Endothelial cell of umbilical vein (primary cell): ENCODE data around the gene ETNK1. TPM values are rescaled to one million over a fixed set of nuclear protein-coding genes. Genes with fewer than 3 reads are reported as not detected.

ENCODE experiments used
- BruUV-seq: library from RNA; stranded (reverse); fragments of 400-500 nt; replicated peaks from 2 replicates; lab custom pipeline; 2021; lab: Mats Ljungman, UMichigan
- CTCF ChIA-PET: fragments of 300-600, 350-600 bp; sonication (Branson Sonifier 250); formaldehyde crosslinking; loops from one replicate; lab custom pipeline; 2021; ENCODE audit warnings: antibody characterized with exemption, inconsistent platforms; lab: Charles Lee
- POLR2A ChIA-PET: fragments of 300-600, 350-600 bp; sonication (Branson Sonifier 250); formaldehyde crosslinking; loops from one replicate; lab custom pipeline; 2021; ENCODE audit warnings: antibody characterized with exemption, inconsistent platforms; lab: Charles Lee
- DNase-seq: peaks from one replicate; pipeline ENCODE4 v3.0.0-alpha.2; 2011; ENCODE audit warnings: low read depth, low spot score
- FAIRE-seq: peaks from 2 replicates; lab custom pipeline; 2011; peaks lifted over from hg19 to GRCh38; lab: Jason Lieb, UNC
- H2AFZ ChIP-seq: 2 replicates; pipeline ENCODE4 v1.6.0; 2012; ENCODE audit warnings: low read depth, low read length, control low read depth, inconsistent platforms
- H3K27ac ChIP-seq: 2 replicates; pipeline ENCODE4 v1.5.1; 2011; ENCODE audit warnings: low read depth, mild to moderate bottlenecking, control low read depth, low read length, moderate library complexity; ENCODE audit not compliant: insufficient read depth
- H3K27me3 ChIP-seq, 2 experiments: 2 replicates each; pipeline versions ENCODE4 v1.6.0 to v1.6.1; 2011; ENCODE audit warnings: low read length in 2 of 2, mixed read lengths in 1 of 2; ENCODE audit not compliant: control insufficient read depth in 2 of 2, insufficient read depth in 2 of 2
- H3K36me3 ChIP-seq, 2 experiments: 2 replicates in 1 of 2; 3 replicates in 1 of 2; pipeline ENCODE4 v1.5.1; 2011; ENCODE audit warnings: low read length in 2 of 2, mild to moderate bottlenecking in 1 of 2, moderate library complexity in 1 of 2; ENCODE audit not compliant: control insufficient read depth in 2 of 2, insufficient read depth in 2 of 2; ENCODE audit errors: extremely low read depth in 1 of 2
- H3K4me1 ChIP-seq: 3 replicates; pipeline ENCODE4 v1.5.1; 2011; ENCODE audit warnings: mild to moderate bottlenecking, low read length; ENCODE audit not compliant: control insufficient read depth, insufficient read depth; ENCODE audit errors: extremely low read depth
- H3K4me2 ChIP-seq: 2 replicates; pipeline ENCODE4 v1.6.1; 2011; ENCODE audit warnings: low read length, control low read depth, mixed read lengths; ENCODE audit not compliant: insufficient read depth
- H3K4me3 ChIP-seq, 3 experiments: fragments of 200-600 bp in 1 of 3; sonication (generic), shearing (Covaris generic) in 1 of 3; replicated peaks in 1 of 3; 2 replicates each; pipeline ENCODE4 v1.5.1; 2011 to 2016; ENCODE audit warnings: control low read depth in 3 of 3, low read length in 3 of 3, mild to moderate bottlenecking in 2 of 3, inconsistent platforms in 1 of 3, low read depth in 1 of 3, moderate library complexity in 1 of 3; ENCODE audit not compliant: insufficient read depth in 1 of 3
- H3K79me2 ChIP-seq: 2 replicates; pipeline ENCODE4 v1.6.0; 2012; ENCODE audit warnings: low read length, inconsistent platforms; ENCODE audit not compliant: control insufficient read depth, insufficient read depth
- H3K9ac ChIP-seq: replicated peaks from 2 replicates; pipeline ENCODE3; 2011; ENCODE audit warnings: low read length, control low read depth; ENCODE audit not compliant: insufficient read depth; ENCODE audit errors: extremely low read depth
- H3K9me1 ChIP-seq: replicated peaks from 3 replicates; pipeline ENCODE4 v1.6.0; 2011; ENCODE audit warnings: mild to moderate bottlenecking, low read length; ENCODE audit not compliant: control insufficient read depth, insufficient read depth; ENCODE audit errors: extremely low read depth
- H3K9me3 ChIP-seq: replicated peaks from 2 replicates; pipeline ENCODE4 v1.5.1; 2012; ENCODE audit warnings: low read length, inconsistent platforms; ENCODE audit not compliant: control insufficient read depth, insufficient read depth
- H4K20me1 ChIP-seq: replicated peaks from 2 replicates; pipeline ENCODE3; 2011; ENCODE audit warnings: mild to moderate bottlenecking, low read length; ENCODE audit not compliant: control insufficient read depth, insufficient read depth; ENCODE audit errors: extremely low read depth
- CTCF ChIP-seq, 2 donors: IDR thresholded peaks; 1 replicate in 1 of 2; 2 replicates in 1 of 2; pipeline ENCODE4 v1.5.1; 2011; ENCODE audit warnings: low read length in 2 of 2, mild to moderate bottlenecking in 2 of 2, moderate library complexity in 2 of 2, control low read depth in 1 of 2, inconsistent platforms in 1 of 2, low read depth in 1 of 2; ENCODE audit not compliant: insufficient read depth in 1 of 2; ENCODE audit errors: extremely low read depth in 1 of 2
- EZH2 ChIP-seq: IDR thresholded peaks from 2 replicates; pipeline ENCODE4 v1.6.1; 2012; ENCODE audit warnings: borderline replicate concordance, low read depth, mild to moderate bottlenecking, moderate library complexity, low read length, inconsistent platforms; ENCODE audit not compliant: severe bottlenecking
- GATA2 ChIP-seq: IDR thresholded peaks from 2 replicates; pipeline ENCODE4 v1.7.0; 2011; ENCODE audit warnings: low read depth, mild to moderate bottlenecking, moderate library complexity, mixed read lengths, low read length; ENCODE audit not compliant: insufficient read length, insufficient read depth
- JUN ChIP-seq: IDR thresholded peaks from 2 replicates; pipeline ENCODE4 v1.6.1; 2011; ENCODE audit warnings: borderline replicate concordance, low read depth; ENCODE audit not compliant: insufficient read length, insufficient read depth
- MYC ChIP-seq: IDR thresholded peaks from one replicate; pipeline ENCODE4 v1.6.1; 2011; ENCODE audit warnings: mild to moderate bottlenecking, low read depth, low read length
- POLR2AphosphoS5 ChIP-seq: IDR thresholded peaks from 2 replicates; pipeline ENCODE4 v1.6.1; 2012; ENCODE audit warnings: low read depth, mild to moderate bottlenecking, control low read depth, low read length, moderate library complexity; ENCODE audit not compliant: insufficient read depth
- dilution Hi-C: fragments of 300-500 bp; cut with MboI; formaldehyde crosslinking; loops from one replicate; pipeline ENCODE4 v1.15.0; 2019; ENCODE audit warnings: low sequenced_read_pairs; ENCODE audit not compliant: extremely low pct_ligation_motif_present
- intact Hi-C: fragments of 100-400 bp; cut with micrococcal nuclease; formaldehyde crosslinking; loops from one replicate; pipeline ENCODE4 v1.10.0; 2022
- polyA plus RNA-seq, 4 experiments: library from polyadenylated mRNA; depleted of rRNA in 3 of 4; stranded (reverse) in 3 of 4; unstranded in 1 of 4; fragments of >200 nt; gene quantifications; 2 replicates each; pipeline versions ENCODE4 v1.2.1 to v1.2.3, GENCODE V29; 2011 to 2012; ENCODE audit warnings: missing spikeins in 1 of 4
- total RNA-seq: library from RNA; stranded (reverse); gene quantifications from 2 replicates; pipeline ENCODE4 v1.2.3, GENCODE V29; 2021
- TF ChIP-seq, protein P1 (sequence below): IDR thresholded peaks from 2 replicates; pipeline ENCODE4 v1.6.1; 2011; ENCODE audit not compliant: insufficient read depth, insufficient read length

The ETNK1 gene
- total and polyA plus RNA-seq, 2 donors (not counting 3 experiments of a cell fraction or from before 2014, with no cell fraction given) = 11.4 to 68.4 TPM

- peaks cover 67% of the 10 kb centered on the region for H3K79me2 ChIP-seq
- intact Hi-C loops = no loop called here
Observed at GRCh38 chr12:22641353-22642053, 16.5 kb downstream of the ETNK1 start.

DNA sequence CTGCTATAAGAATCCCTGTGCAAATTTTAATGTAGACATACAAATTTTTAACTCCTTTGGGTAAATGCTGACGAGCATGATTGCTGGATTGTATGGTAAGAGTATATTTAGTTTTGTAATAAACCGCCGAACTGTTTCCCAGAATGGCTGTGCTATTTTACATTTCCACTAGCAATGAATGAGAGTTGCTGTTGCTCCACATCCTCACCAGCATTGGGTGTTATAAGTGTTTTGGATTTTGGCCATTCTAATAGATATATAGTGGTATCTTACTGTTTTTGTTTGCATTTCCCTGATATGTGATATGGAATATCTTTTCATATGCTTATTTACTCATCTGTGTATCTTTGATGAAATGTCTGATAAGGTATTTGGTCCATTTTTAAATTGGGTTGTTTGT is 23.7 kb downstream of the ETNK1 start:
- Histone ChIP-seq H3K27me3 (no peaks in the 10 kb centered on the region), H3K36me3 (no peaks in the 10 kb centered on the region), H3K9ac (no peak overlapping the region), H4K20me1 (peaks cover 2% of the 10 kb centered on the region), H3K79me2 (peaks cover 69% of the 10 kb centered on the region), H3K9me3 (no peaks in the 10 kb centered on the region), H3K9me1 (no peaks in the 10 kb centered on the region), H3K4me2 (no peak overlapping the region), H3K27ac (no peak overlapping the region), H3K4me3 (no peak overlapping the region), H2AFZ (no peak overlapping the region), H3K4me1 (peaks cover 10% of the 10 kb centered on the region)
- no TSS peak for BruUV-seq
- DNase-seq (no peak), FAIRE-seq (no peak)
- ChIA-PET POLR2A (no interaction called here), CTCF (interaction anchor here (1.7 kb wide), 1 partner anchor 22 kb away, joined by 4 read pairs; no protein-coding TSS in a partner anchor)
- intact Hi-C loops = no loop called here
- dilution Hi-C loops = no loop called here
- TF ChIP-seq JUN = no peak
- no peak for TF ChIP-seq MYC
- TF ChIP-seq EZH2 = no peak
- no peak for TF ChIP-seq CTCF (IDR thresholded peaks at IDR 0.05; ENCODE audit: extremely low read depth in 1 of 2, insufficient read depth in 1 of 2, low read depth in 1 of 2, low read length in 2 of 2)
- no peak for TF ChIP-seq GATA2
- TF ChIP-seq, protein P1, sequence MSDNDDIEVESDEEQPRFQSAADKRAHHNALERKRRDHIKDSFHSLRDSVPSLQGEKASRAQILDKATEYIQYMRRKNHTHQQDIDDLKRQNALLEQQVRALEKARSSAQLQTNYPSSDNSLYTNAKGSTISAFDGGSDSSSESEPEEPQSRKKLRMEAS = no peak

More at GRCh38 chr12:22641353-22642053, 16.5 kb downstream of the ETNK1 start:
- dilution Hi-C loops = no loop called here
- DNase-seq (no peak), FAIRE-seq (no peak)
- Histone ChIP-seq H3K9me1 (no peaks in the 10 kb centered on the region), H3K9me3 (no peaks in the 10 kb centered on the region), H3K4me3 (no peak overlapping the region), H2AFZ (no peak overlapping the region), H3K4me1 (no peaks in the 10 kb centered on the region), H3K4me2 (no peak overlapping the region), H3K9ac (no peak overlapping the region), H3K27me3 (no peaks in the 10 kb centered on the region), H3K27ac (no peak overlapping the region), H4K20me1 (peaks cover 4% of the 10 kb centered on the region), H3K36me3 (no peaks in the 10 kb centered on the region)
- CTCF ChIA-PET = interaction anchor here (0.8 to 1.5 kb wide), 3 partner anchors 11 to 30 kb away, joined by 3 to 9 read pairs (median 3); no protein-coding TSS in a partner anchor
- TF ChIP-seq GATA2 (no peak), POLR2AphosphoS5 (no peak)
- no TSS peak for BruUV-seq
- POLR2A ChIA-PET = no interaction called here
